A549 (cell line): ENCODE results near the gene ASB13. TPM values are rescaled to one million over a fixed set of nuclear protein-coding genes. Genes with fewer than 3 reads are reported as not detected.

ENCODE experiments used
- ATAC-seq, 2 experiments: fragments of 200-7000 bp in 1 of 2; fragments of >200 bp in 1 of 2; cut with Nextera tagmentation in 1 of 2; cut with Tn5 transposase in 1 of 2; 3 replicates each; pipeline versions ENCODE4 v1.8.0 to v1.9.1; 2018 to 2020; ENCODE audit warnings: mild to moderate bottlenecking in 1 of 2, moderate library complexity in 1 of 2
- CTCF ChIA-PET: fragments of 300-600 bp; sonication (Branson Sonifier 250); formaldehyde crosslinking; extraction: SDS; loops from one replicate; lab custom pipeline; 2021; ENCODE audit warnings: antibody characterized with exemption, inconsistent platforms; lab: Yijun Ruan, JAX
- POLR2A ChIA-PET: fragments of 350-600 bp; formaldehyde crosslinking; extraction: SDS; loops from one replicate; lab custom pipeline; 2021; ENCODE audit warnings: antibody characterized with exemption, inconsistent platforms; lab: Yijun Ruan, JAX
- DNase-seq, 2 experiments: peaks; one replicate each; pipeline versions ENCODE4 v3.0.0 to v3.0.0-alpha.2; 2011 to 2016; ENCODE audit warnings: low read depth in 1 of 2, low spot score in 1 of 2
- FAIRE-seq: peaks from 2 replicates; lab custom pipeline; 2011; peaks lifted over from hg19 to GRCh38; lab: Jason Lieb, UNC
- H3K27ac ChIP-seq, 2 experiments: fragments of >200 bp; sonication (Bioruptor Twin); formaldehyde crosslinking; 3 replicates each; pipeline ENCODE4 v1.5.1; 2016 to 2017
- H3K4me1 ChIP-seq: fragments of >200 bp; sonication (Bioruptor Twin); formaldehyde crosslinking; 3 replicates; pipeline ENCODE4 v1.6.1; 2016
- H3K4me2 ChIP-seq: fragments of >200 bp; sonication (Bioruptor Twin); formaldehyde crosslinking; 3 replicates; pipeline ENCODE4 v1.6.1; 2016
- H3K4me3 ChIP-seq: fragments of >200 bp; sonication (Bioruptor Twin); formaldehyde crosslinking; 3 replicates; pipeline ENCODE4 v1.5.1; 2016
- H3K9me3 ChIP-seq: fragments of >200 bp; sonication (Bioruptor Twin); formaldehyde crosslinking; 3 replicates; pipeline ENCODE4 v1.6.1; 2016
- BHLHE40 ChIP-seq: IDR thresholded peaks from 2 replicates; pipeline ENCODE4 v1.6.1; 2012; ENCODE audit warnings: low read depth, low read length, inconsistent platforms
- CBX8 ChIP-seq: fragments of 200-600 bp; sonication (generic); IDR thresholded peaks from 2 replicates; pipeline ENCODE4 v1.6.1; 2016
- CHD2 ChIP-seq: fragments of 150-350 bp; IDR thresholded peaks from 2 replicates; pipeline ENCODE4 v1.6.1; 2014; ENCODE audit warnings: low read length; ENCODE audit not compliant: partially characterized antibody
- CHD4 ChIP-seq: fragments of 200-600 bp; sonication (generic); IDR thresholded peaks from 2 replicates; pipeline ENCODE4 v1.6.1; 2016; ENCODE audit warnings: antibody characterized with exemption, mild to moderate bottlenecking, borderline replicate concordance
- EHMT2 ChIP-seq: fragments of 200-600 bp; sonication (generic); IDR thresholded peaks from 2 replicates; pipeline ENCODE4 v1.6.1; 2016; ENCODE audit warnings: antibody characterized with exemption, low read depth, mild to moderate bottlenecking, moderate library complexity
- FOSB ChIP-seq: fragments of 250-450 bp; sonication (Bioruptor Pico); IDR thresholded peaks from 2 replicates; pipeline ENCODE4 v1.5.0; 2020; ENCODE audit warnings: mild to moderate bottlenecking, moderate library complexity
- FOSL2 ChIP-seq, 2 experiments: fragments of 450-650 bp in 1 of 2; fragments of >200 bp in 1 of 2; sonication (Bioruptor Twin) in 1 of 2; formaldehyde crosslinking; IDR thresholded peaks; 2 replicates each; pipeline versions ENCODE4 v1.5.0 to v1.6.1; 2016 to 2020; ENCODE audit warnings: mild to moderate bottlenecking in 1 of 2, moderate library complexity in 1 of 2
- HOXA7 ChIP-seq: fragments of 250-450 bp; sonication (Bioruptor Pico); IDR thresholded peaks from 2 replicates; pipeline ENCODE4 v1.5.0; 2020; ENCODE audit warnings: mild to moderate bottlenecking, moderate library complexity
- HOXB5 ChIP-seq: fragments of 250-450 bp; sonication (Bioruptor Pico); IDR thresholded peaks from 2 replicates; pipeline ENCODE4 v1.5.0; 2020; ENCODE audit warnings: mild to moderate bottlenecking, moderate library complexity
- JUN ChIP-seq, 2 experiments: fragments of >200 bp; sonication (Bioruptor Twin); formaldehyde crosslinking; IDR thresholded peaks; 2 replicates in 1 of 2; 3 replicates in 1 of 2; pipeline ENCODE4 v1.6.1; 2016 to 2017
- KDM1A ChIP-seq: fragments of 200-600 bp; sonication (generic); IDR thresholded peaks from 2 replicates; pipeline ENCODE4 v1.6.1; 2016; ENCODE audit warnings: low read depth, mild to moderate bottlenecking
- KDM5A ChIP-seq: fragments of 200-600 bp; sonication (generic); IDR thresholded peaks from 2 replicates; pipeline ENCODE4 v1.6.1; 2016; ENCODE audit warnings: antibody characterized with exemption, mild to moderate bottlenecking
- MAFK ChIP-seq: fragments of 450-650 bp; IDR thresholded peaks from 2 replicates; pipeline ENCODE4 v1.6.1; 2014; ENCODE audit not compliant: partially characterized antibody
- RAD21 ChIP-seq, 2 experiments: fragments of >200 bp in 1 of 2; sonication (Bioruptor Twin) in 1 of 2; formaldehyde crosslinking in 1 of 2; IDR thresholded peaks in 1 of 2; conservative IDR thresholded peaks in 1 of 2; 2 replicates in 1 of 2; 3 replicates in 1 of 2; pipeline ENCODE4 v1.6.1; 2012 to 2018; ENCODE audit warnings: inconsistent platforms in 1 of 2
- RARB ChIP-seq: fragments of 250-450 bp; sonication (Bioruptor Pico); IDR thresholded peaks from 2 replicates; pipeline ENCODE4 v1.8.0; 2021; ENCODE audit warnings: mild to moderate bottlenecking, moderate library complexity
- SMC3 ChIP-seq: fragments of >200 bp; sonication (Bioruptor Twin); formaldehyde crosslinking; IDR thresholded peaks from 3 replicates; pipeline ENCODE4 v1.6.1; 2018; ENCODE audit warnings: inconsistent platforms
- SREBF2 ChIP-seq: fragments of 450-650 bp; IDR thresholded peaks from 2 replicates; pipeline ENCODE4 v1.6.1; 2014; ENCODE audit warnings: mild to moderate bottlenecking, moderate library complexity
- TFCP2L1 ChIP-seq: fragments of 250-450 bp; sonication (Bioruptor Pico); IDR thresholded peaks from 2 replicates; pipeline ENCODE4 v1.5.0; 2021; ENCODE audit warnings: mild to moderate bottlenecking
- ZNF302 ChIP-seq: fragments of 250-450 bp; sonication (Bioruptor Pico); IDR thresholded peaks from 2 replicates; pipeline ENCODE4 v1.9.0; 2021; ENCODE audit warnings: inconsistent platforms, mild to moderate bottlenecking, moderate library complexity
- WGBS: methylation state at CpG from one replicate; pipeline ENCODE4 v1.1.6; 2017; ENCODE audit errors: missing lambda C conversion rate; 5-methylcytosine and 5-hydroxymethylcytosine counted together
- polyA plus RNA-seq, 4 experiments: library from polyadenylated mRNA; depleted of rRNA in 3 of 4; stranded (reverse); fragments of >200 nt; fragmentation: RNase III in 1 of 4; extraction: RNeasy Plus Mini Kit Qiagen cat#74134 plus additional on column Dnase treatment in 1 of 4; gene quantifications; 2 replicates in 3 of 4; 3 replicates in 1 of 4; pipeline ENCODE4 v1.2.3, GENCODE V29; 2011 to 2017
- TF ChIP-seq, protein P1 (sequence below): IDR thresholded peaks from 2 replicates; pipeline ENCODE4 v1.6.1; 2012; ENCODE audit warnings: low read depth, borderline replicate concordance
- TF ChIP-seq, protein P2 (sequence below): fragments of 250-450 bp; sonication (Bioruptor Pico); IDR thresholded peaks from 2 replicates; pipeline ENCODE4 v1.5.0; 2020; ENCODE audit warnings: low read depth, mild to moderate bottlenecking, moderate library complexity
- TF ChIP-seq, protein P3 (sequence below): fragments of >200 bp; sonication (Bioruptor Twin); formaldehyde crosslinking; IDR thresholded peaks from 3 replicates; pipeline ENCODE4 v1.5.1; 2016
- TF ChIP-seq, protein P4 (sequence below): IDR thresholded peaks from 2 replicates; pipeline ENCODE4 v1.6.1; 2012
- TF ChIP-seq, protein P5 (sequence below): fragments of 200-600 bp; sonication (generic); IDR thresholded peaks from 2 replicates; pipeline ENCODE4 v1.6.1; 2016; ENCODE audit warnings: antibody characterized with exemption, mild to moderate bottlenecking, moderate library complexity

The ASB13 gene
- polyA plus RNA-seq, 2 of the 4 experiments (the other 2 are of a cell fraction), result 10.9 to 12.9 TPM

DNA sequence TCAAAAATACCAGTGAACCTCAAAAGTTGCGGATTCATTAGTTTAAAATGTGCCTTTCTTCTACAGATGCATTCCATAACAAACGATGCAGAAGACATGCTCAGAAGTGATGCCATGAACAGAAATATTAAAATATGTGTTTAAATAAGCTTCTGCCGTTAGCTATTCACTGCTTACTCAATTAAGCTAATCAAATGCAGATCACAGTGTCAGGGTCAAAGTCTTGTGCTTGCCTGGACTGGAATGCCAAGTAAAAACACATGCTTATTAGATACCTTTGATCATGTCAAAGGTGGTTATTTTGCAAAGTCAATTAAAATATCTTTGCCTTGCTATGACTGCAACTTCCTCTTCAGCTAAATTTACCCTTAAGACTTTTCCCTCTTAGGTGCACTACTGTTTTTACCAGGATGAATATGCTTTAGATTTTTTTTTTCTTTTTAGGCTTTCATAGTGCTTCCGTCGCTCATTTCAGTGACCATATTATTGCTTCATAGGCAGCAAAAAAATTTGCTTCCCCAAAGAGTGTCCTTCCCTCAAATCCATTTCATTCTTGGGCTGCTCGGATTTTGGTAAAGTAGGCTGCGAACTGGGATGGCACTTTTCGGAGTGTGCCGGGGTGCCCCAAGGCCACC is 905 bp downstream of the ASB13 start:
- ATAC-seq, result no peak
- no peak for DNase-seq
- peak overlapping the region; percentile 85 to 95 for H3K27ac ChIP-seq
- TF ChIP-seq KDM5A (no peak), CHD4 (no peak), EHMT2 (no peak), KDM1A (no peak), MAFK (no peak), CBX8 (no peak), RARB (CRISPR knock-in tag) (no peak), TFCP2L1 (CRISPR knock-in tag) (no peak), ZNF302 (CRISPR knock-in tag) (no peak)
- TF ChIP-seq, protein P1, sequence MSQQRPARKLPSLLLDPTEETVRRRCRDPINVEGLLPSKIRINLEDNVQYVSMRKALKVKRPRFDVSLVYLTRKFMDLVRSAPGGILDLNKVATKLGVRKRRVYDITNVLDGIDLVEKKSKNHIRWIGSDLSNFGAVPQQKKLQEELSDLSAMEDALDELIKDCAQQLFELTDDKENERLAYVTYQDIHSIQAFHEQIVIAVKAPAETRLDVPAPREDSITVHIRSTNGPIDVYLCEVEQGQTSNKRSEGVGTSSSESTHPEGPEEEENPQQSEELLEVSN, result no peak
- TF ChIP-seq, protein P2, sequence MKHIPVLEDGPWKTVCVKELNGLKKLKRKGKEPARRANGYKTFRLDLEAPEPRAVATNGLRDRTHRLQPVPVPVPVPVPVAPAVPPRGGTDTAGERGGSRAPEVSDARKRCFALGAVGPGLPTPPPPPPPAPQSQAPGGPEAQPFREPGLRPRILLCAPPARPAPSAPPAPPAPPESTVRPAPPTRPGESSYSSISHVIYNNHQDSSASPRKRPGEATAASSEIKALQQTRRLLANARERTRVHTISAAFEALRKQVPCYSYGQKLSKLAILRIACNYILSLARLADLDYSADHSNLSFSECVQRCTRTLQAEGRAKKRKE (CRISPR knock-in tag), result no peak
- TF ChIP-seq, protein P3, sequence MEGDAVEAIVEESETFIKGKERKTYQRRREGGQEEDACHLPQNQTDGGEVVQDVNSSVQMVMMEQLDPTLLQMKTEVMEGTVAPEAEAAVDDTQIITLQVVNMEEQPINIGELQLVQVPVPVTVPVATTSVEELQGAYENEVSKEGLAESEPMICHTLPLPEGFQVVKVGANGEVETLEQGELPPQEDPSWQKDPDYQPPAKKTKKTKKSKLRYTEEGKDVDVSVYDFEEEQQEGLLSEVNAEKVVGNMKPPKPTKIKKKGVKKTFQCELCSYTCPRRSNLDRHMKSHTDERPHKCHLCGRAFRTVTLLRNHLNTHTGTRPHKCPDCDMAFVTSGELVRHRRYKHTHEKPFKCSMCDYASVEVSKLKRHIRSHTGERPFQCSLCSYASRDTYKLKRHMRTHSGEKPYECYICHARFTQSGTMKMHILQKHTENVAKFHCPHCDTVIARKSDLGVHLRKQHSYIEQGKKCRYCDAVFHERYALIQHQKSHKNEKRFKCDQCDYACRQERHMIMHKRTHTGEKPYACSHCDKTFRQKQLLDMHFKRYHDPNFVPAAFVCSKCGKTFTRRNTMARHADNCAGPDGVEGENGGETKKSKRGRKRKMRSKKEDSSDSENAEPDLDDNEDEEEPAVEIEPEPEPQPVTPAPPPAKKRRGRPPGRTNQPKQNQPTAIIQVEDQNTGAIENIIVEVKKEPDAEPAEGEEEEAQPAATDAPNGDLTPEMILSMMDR, result no peak
- TF ChIP-seq, protein P4, sequence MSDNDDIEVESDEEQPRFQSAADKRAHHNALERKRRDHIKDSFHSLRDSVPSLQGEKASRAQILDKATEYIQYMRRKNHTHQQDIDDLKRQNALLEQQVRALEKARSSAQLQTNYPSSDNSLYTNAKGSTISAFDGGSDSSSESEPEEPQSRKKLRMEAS, result no peak
- 30% methylated on average over 9 of the region's 9 CpGs for WGBS
- H3K4me1 ChIP-seq, result peaks cover 10% of the 10 kb centered on the region; the same call in 1 of the 3 replicates
- CTCF ChIA-PET, result interaction anchor here (0.6 to 2.2 kb wide), 5 partner anchors 13 to 850 kb away, joined by 3 to 9 read pairs (median 5); no protein-coding TSS in a partner anchor
- no peaks in the 10 kb centered on the region for H3K9me3 ChIP-seq
- H3K4me3 ChIP-seq, result peak overlapping the region; percentile 79
- no peak for FAIRE-seq
- POLR2A ChIA-PET, result no interaction called here
- H3K4me2 ChIP-seq, result peak overlapping the region; percentile 81

DNA sequence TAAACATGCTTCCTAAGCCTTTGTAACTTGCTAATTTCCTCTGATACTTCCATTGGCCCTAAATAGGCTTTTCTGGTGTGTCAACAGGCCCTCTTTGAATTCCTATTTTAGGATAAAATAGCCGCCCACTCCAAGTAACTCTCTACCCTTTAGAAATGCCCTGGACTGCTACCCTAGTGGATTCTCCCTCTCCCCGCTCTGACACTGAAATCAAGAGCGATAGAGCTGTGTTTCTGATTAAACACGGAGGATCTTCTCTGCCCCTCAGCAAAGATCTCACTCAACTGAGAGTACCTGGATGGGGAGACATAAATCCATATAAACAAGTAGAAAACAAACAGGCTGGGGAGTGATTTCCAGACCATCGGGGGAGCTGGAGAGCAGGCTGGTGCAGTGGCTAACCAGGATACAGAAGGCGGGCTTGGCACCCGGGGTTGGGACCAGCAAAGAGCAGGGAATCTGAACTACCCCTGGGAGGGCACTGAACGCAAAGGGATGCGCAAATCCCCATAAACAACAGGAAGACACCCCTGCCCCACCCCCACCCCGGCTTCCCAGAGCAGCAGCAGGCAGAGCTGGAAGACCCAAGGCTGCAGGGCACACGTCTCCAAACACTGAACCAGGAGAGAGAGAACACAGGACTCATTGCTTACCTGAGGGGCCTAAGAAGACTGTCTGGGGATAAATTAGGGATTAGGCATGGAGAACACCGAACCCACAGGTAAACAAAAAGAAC is 2.5 kb downstream of the ASB13 start:
- peak in 1 of 2 experiments; percentile 43; a peak in 3 of 6 replicates for ATAC-seq
- TF ChIP-seq FOSB, result no peak
- TF ChIP-seq HOXA7 (CRISPR knock-in tag), result no peak
- no peak for TF ChIP-seq HOXB5 (CRISPR knock-in tag)
- TF ChIP-seq MAFK, result no peak
- no peak; a peak in 1 of 5 replicates for TF ChIP-seq RAD21 (conservative IDR thresholded peaks at IDR 0.05 in 1 of 2, IDR thresholded peaks at IDR 0.05 in 1 of 2)
- no peak for TF ChIP-seq CHD2
- no peak for TF ChIP-seq JUN (IDR thresholded peaks at IDR 0.05)
- TF ChIP-seq TFCP2L1 (CRISPR knock-in tag), result no peak
- TF ChIP-seq, protein P4, result no peak
- TF ChIP-seq SREBF2, result no peak
- TF ChIP-seq SMC3, result no peak
- no peak for TF ChIP-seq CHD4
- TF ChIP-seq FOSL2 (IDR thresholded peaks at IDR 0.05), result no peak
- TF ChIP-seq FOSL2 (CRISPR knock-in tag; IDR thresholded peaks at IDR 0.05), result no peak
- TF ChIP-seq, protein P5, sequence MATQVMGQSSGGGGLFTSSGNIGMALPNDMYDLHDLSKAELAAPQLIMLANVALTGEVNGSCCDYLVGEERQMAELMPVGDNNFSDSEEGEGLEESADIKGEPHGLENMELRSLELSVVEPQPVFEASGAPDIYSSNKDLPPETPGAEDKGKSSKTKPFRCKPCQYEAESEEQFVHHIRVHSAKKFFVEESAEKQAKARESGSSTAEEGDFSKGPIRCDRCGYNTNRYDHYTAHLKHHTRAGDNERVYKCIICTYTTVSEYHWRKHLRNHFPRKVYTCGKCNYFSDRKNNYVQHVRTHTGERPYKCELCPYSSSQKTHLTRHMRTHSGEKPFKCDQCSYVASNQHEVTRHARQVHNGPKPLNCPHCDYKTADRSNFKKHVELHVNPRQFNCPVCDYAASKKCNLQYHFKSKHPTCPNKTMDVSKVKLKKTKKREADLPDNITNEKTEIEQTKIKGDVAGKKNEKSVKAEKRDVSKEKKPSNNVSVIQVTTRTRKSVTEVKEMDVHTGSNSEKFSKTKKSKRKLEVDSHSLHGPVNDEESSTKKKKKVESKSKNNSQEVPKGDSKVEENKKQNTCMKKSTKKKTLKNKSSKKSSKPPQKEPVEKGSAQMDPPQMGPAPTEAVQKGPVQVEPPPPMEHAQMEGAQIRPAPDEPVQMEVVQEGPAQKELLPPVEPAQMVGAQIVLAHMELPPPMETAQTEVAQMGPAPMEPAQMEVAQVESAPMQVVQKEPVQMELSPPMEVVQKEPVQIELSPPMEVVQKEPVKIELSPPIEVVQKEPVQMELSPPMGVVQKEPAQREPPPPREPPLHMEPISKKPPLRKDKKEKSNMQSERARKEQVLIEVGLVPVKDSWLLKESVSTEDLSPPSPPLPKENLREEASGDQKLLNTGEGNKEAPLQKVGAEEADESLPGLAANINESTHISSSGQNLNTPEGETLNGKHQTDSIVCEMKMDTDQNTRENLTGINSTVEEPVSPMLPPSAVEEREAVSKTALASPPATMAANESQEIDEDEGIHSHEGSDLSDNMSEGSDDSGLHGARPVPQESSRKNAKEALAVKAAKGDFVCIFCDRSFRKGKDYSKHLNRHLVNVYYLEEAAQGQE, result no peak
- no peak for TF ChIP-seq KDM1A
- no peak for TF ChIP-seq EHMT2
- TF ChIP-seq BHLHE40, result no peak
- peaks cover 22% of the 10 kb centered on the region for H3K4me1 ChIP-seq
- H3K9me3 ChIP-seq, result no peaks in the 10 kb centered on the region
- no peak overlapping the region for H3K4me2 ChIP-seq
- no peak overlapping the region for H3K4me3 ChIP-seq
- peak in 1 of 2 experiments; percentile 36 for DNase-seq
- POLR2A ChIA-PET, result interaction anchor here (0.6 to 1.0 kb wide), 2 partner anchors 10 to 115 kb away, joined by 3 read pairs; no protein-coding TSS in a partner anchor
- H3K27ac ChIP-seq, result no peak overlapping the region
- no peak for FAIRE-seq
- 67% methylated on average over 12 of the region's 12 CpGs for WGBS
- CTCF ChIA-PET, result interaction anchor here (1.2 to 2.2 kb wide), 2 partner anchors 30 to 41 kb away, joined by 3 to 9 read pairs; no protein-coding TSS in a partner anchor
